HL-60 (cell line): ENCODE results near the gene WDR27.

Experiments
- DNase-seq, 2 experiments: peaks; one replicate each; pipeline ENCODE4 v3.0.0-alpha.2; 2010 to 2020; ENCODE audit warnings: low read depth in 1 of 2, low spot score in 1 of 2
- H3K27ac ChIP-seq: fragments of 250-450 bp; sonication (Bioruptor Pico); replicated peaks from 2 replicates; pipeline ENCODE4 v1.5.1; 2020; ENCODE audit warnings: mild to moderate bottlenecking, moderate library complexity
- H3K27me3 ChIP-seq: fragments of 250-450 bp; sonication (Bioruptor Pico); 2 replicates; pipeline ENCODE4 v1.5.1; 2021; ENCODE audit warnings: mild to moderate bottlenecking, moderate library complexity; ENCODE audit not compliant: insufficient read depth, poor library complexity, severe bottlenecking
- H3K4me3 ChIP-seq: replicated peaks from 2 replicates; pipeline ENCODE4 v1.5.1; 2011; ENCODE audit warnings: mild to moderate bottlenecking, control low read depth, low read length; ENCODE audit not compliant: insufficient read depth
- CTCF ChIP-seq: IDR thresholded peaks from one replicate; pipeline ENCODE4 v1.5.1; 2011; ENCODE audit warnings: low read length, control low read depth, inconsistent platforms; ENCODE audit not compliant: insufficient read depth
- GABPA ChIP-seq: IDR thresholded peaks from 2 replicates; pipeline ENCODE4 v1.6.1; 2012; ENCODE audit warnings: low read depth
- POLR2AphosphoS5 ChIP-seq: IDR thresholded peaks from 2 replicates; pipeline ENCODE4 v1.6.1; 2012; ENCODE audit warnings: low read depth
- REST ChIP-seq: IDR thresholded peaks from 2 replicates; pipeline ENCODE4 v1.6.1; 2012; ENCODE audit warnings: low read depth; ENCODE audit not compliant: insufficient replicate concordance
- SPI1 ChIP-seq: IDR thresholded peaks from 2 replicates; pipeline ENCODE4 v1.6.1; 2012; ENCODE audit warnings: low read depth, mild to moderate bottlenecking, borderline replicate concordance

WDR27 gene

DNA sequence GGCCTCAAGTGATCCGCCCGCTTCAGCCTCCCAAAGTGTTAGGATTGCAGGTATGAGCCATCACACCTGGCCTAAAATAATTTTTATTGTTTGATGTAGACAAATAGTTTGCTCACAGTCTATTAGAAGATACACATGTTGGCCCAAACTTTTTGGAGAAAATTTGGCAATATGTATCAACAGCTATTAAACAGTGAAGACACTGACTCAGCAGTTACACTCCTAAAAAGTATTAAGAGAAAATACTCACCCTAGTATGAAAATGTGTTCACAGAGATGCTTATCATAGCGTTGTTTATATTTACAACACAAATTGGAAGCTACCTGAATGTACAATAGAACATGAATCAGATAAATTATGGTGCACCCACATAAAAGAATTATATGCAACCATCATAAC lies 173.1 kb downstream of the WDR27 start:
- TF ChIP-seq GABPA, result no peak
- Histone ChIP-seq H3K27ac (no peak overlapping the region), H3K4me3 (no peak overlapping the region), H3K27me3 (no peaks in the 10 kb centered on the region)
- no peak for DNase-seq

GRCh38 chr6:169527306-169527705 lies 174.5 kb downstream of the WDR27 start:
- Histone ChIP-seq H3K27ac (no peak overlapping the region), H3K4me3 (no peak overlapping the region), H3K27me3 (no peaks in the 10 kb centered on the region)
- DNase-seq, result no peak
- TF ChIP-seq SPI1 (no peak), CTCF (no peak), REST (no peak), GABPA (no peak), POLR2AphosphoS5 (no peak)

- H3K27ac ChIP-seq, result no peak overlapping the region
Observed at GRCh38 chr6:169521825-169522224, 180.0 kb downstream of the WDR27 start.

More at GRCh38 chr6:169521825-169522224, 180.0 kb downstream of the WDR27 start:
- no peak for DNase-seq
- Histone ChIP-seq H3K27me3 (no peaks in the 10 kb centered on the region), H3K4me3 (no peak overlapping the region)
- TF ChIP-seq REST (no peak), CTCF (no peak), GABPA (no peak), SPI1 (no peak), POLR2AphosphoS5 (no peak)
